DMS79 (cell line): ENCODE data around the gene MKX.

Experiments used
- DNase-seq: peaks from one replicate; lab custom pipeline; 2025; lab: John Stamatoyannopoulos, UW

The MKX gene

GRCh38 chr10:27742195-27743011, 3.2 kb downstream of the MKX start:
- no peak for DNase-seq

- no peak for DNase-seq
These were observed 4.2 kb downstream of the MKX start for GRCh38 chr10:27741173-27742091.

- DNase-seq: no peak
These were observed 9.2 kb downstream of the MKX start for GRCh38 chr10:27736396-27736795.

- no peak for DNase-seq
These were observed 15.6 kb downstream of the MKX start for GRCh38 chr10:27730041-27730440.

- DNase-seq: no peak
These were observed 17.3 kb downstream of the MKX start for GRCh38 chr10:27728338-27728737.

GRCh38 chr10:27724287-27724686, 21.3 kb downstream of the MKX start:
- DNase-seq: no peak

- DNase-seq: no peak
These were observed 22.2 kb downstream of the MKX start for GRCh38 chr10:27723436-27723835.

- DNase-seq: no peak
These were observed 25.1 kb downstream of the MKX start for GRCh38 chr10:27720529-27720928.

GRCh38 chr10:27719052-27719451, 26.6 kb downstream of the MKX start:
- DNase-seq: no peak

GRCh38 chr10:27717861-27718260, 27.8 kb downstream of the MKX start:
- no peak for DNase-seq

- no peak for DNase-seq
These were observed 28.4 kb downstream of the MKX start for GRCh38 chr10:27717224-27717623.

- DNase-seq: no peak
These were observed 29.1 kb downstream of the MKX start for GRCh38 chr10:27716521-27716920.

GRCh38 chr10:27715505-27715904, 30.1 kb downstream of the MKX start:
- no peak for DNase-seq

GRCh38 chr10:27714349-27714748, 31.3 kb downstream of the MKX start:
- no peak for DNase-seq

- DNase-seq: no peak
These were observed 31.7 kb downstream of the MKX start for GRCh38 chr10:27713941-27714340.

GRCh38 chr10:27710014-27710413, 35.6 kb downstream of the MKX start:
- DNase-seq: no peak

GRCh38 chr10:27709304-27709703, 36.3 kb downstream of the MKX start:
- no peak for DNase-seq

GRCh38 chr10:27701938-27702537, 43.6 kb downstream of the MKX start:
- DNase-seq: no peak

GRCh38 chr10:27699776-27700175, 45.8 kb downstream of the MKX start:
- no peak for DNase-seq

- no peak for DNase-seq
These were observed 46.7 kb downstream of the MKX start for GRCh38 chr10:27698961-27699360.

- no peak for DNase-seq
These were observed 49.2 kb downstream of the MKX start for GRCh38 chr10:27696466-27696865.

- DNase-seq: no peak
These were observed 49.9 kb downstream of the MKX start for GRCh38 chr10:27695706-27696105.

GRCh38 chr10:27695088-27695487, 50.5 kb downstream of the MKX start:
- DNase-seq: no peak
